GM19240 (cell line): ENCODE results near the gene PLTP.

Source experiments
- DNase-seq: peaks from one replicate; pipeline ENCODE4 v3.0.0; 2011; ENCODE audit warnings: low spot score; ENCODE audit not compliant: insufficient read length

PLTP gene

DNA sequence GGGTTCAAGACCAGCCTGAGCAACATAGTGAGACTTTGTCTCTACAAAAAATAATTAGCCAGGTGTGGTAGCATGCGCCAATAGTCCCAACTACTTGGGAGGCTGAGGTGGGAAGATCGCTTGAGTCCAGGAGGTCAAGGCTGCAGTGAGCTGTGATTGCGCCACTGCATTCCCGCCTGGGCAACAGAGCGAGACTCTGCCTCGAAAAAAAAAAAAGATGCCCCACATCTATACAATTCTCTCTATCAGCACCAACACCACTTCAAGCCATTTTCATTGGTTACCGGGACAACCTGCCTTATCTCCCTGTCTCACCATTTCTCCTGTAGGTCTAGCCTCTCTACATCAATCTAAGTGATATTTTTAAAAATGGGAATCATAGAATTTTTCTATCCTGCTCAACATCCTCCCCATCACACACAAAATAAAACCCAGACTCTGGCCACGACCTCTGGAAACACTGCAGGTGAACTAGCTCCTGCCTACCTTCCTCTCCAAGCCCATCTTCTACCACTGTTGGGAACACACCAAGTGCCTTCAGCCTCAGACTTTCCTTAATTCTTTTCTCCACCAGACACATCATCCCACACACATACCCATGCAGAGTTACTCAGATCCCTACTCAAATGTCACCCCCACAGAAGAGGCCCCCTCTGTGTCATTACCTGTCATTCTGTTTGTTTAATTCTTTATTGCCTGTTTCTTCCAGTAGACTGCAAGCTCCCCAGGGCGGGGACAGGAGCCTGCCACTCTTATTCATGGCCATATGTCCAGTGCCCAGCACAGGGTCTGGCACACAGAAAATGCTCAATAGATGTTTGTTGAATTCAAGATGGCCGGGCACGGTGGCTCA is 9.6 kb upstream of the PLTP start:
- DNase-seq: no peak

GRCh38 chr20:45920462-45921336 is 8.7 kb upstream of the PLTP start:
- DNase-seq: no peak

DNA sequence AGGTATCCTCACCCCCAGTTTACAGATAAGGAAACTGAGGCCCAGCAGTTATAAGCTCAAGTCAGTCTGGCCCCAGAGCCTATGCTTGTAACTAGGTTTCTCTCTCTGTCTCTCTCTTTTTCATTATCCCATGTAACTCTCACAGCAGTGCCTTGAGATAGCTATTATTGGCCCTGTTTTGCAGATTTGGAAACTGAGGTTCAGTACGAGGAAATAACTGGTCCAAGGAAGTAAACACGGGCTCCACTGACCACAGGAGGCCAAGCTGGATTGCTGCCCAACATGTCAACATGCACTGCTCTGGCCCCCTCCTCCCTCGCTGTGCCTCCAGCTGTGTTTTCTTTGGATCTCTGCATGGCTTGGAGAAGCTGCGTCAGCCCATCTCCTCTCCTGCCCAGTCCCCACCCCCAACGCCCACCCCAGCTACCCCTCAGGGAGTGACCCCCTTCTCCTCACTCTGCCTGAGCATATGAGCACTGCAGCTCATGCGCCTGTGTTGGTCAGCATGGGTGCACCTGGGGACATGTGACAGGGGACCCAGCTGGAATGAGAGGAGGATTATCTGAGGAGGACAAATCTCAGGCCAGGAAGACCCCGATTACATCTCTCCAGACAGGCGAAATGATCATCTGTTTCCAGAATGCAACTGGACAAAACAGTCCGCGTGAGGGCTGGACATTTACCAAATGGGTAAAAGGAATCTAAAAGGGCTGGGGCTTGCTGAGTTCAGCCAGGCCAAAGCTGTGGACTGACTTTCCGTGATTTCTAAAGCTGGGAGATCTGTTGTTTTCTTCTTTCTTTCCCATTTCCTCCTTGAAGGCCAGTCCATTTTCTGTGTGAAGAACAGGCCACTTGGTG is 7.8 kb upstream of the PLTP start:
- DNase-seq: no peak

GRCh38 chr20:45918779-45919537 is 7.0 kb upstream of the PLTP start:
- no peak for DNase-seq

GRCh38 chr20:45918182-45918737 is 6.3 kb upstream of the PLTP start:
- no peak for DNase-seq

DNA sequence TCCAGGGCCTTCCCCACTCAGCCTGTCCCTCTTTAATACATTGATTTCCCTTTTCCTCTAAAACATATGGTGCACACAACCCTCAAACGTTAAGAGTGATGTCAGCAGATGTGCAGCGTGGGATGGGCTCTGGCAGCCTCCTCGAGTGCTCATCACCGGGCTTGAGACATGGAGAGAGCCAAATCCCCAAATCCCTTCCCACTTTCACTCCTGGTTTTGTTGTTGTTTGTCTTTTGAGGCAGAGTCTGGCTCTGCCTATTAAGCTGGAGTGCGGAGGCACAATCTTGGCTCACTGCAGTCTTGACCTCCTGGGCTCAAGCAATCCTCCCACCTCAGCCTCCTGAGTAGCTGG is 5.8 kb upstream of the PLTP start:
- no peak for DNase-seq

- no peak for DNase-seq
These were observed 1.2 kb upstream of the PLTP start for GRCh38 chr20:45913116-45913515.

DNA sequence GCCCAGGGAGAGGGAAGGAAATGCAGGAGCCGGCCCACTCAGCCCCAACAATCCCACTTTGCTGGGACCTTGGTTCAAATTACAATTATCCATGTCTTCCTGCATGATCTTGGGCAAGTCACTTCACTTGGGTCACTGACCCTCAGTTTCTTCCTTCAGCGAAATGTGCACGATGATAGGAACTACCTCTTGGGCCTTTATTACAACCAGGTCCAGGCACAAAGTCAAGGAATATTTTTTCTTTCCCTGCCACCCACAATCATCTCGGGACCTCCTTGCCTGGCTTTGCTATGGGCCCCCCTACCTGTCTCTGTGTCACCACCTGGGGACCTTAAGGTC is 358 bp upstream of the PLTP start:
- no peak for DNase-seq

DNA sequence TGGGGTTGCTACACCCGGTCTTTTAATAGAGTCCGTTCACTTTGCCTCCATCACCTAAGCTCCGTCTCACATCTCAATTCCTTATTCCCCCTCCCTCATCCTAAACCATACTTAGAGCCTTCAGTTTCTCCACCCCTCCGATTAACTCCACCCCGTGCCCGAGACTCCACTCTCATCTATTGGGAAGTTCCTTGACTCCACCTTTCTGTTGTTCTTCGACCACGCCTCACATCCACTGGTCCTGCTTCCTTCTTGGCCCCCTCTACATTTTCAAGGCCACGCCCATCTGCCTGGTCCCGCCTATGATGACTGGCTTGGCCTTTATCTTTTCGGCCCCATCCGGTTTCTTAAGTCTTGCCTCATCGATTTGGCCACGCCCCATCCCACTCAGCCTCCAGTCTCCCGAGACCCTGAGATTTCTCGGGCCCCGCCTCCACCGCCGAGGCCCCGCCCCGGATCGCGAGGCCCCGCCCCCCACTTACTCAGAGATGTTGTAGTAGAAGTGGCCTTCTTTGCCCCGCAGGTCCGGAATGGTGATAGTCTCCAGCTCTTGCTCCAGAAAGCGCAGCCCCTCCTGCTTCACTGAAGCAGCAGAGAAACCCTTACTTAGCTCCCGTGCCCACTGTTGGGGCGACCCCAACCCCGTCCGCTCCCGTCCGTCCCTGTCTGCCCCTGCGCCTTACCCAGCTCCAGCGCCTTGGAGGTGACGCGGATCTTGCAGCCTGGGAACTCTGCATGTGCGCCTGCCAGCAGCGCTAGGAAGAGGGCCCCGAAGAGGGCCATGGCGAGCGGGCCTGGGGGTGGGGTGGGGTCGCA is 1.1 kb downstream of the PLTP start:
- DNase-seq: peak; percentile 92

- no peak for DNase-seq
These were observed 1.9 kb downstream of the PLTP start for GRCh38 chr20:45909817-45910669.

DNA sequence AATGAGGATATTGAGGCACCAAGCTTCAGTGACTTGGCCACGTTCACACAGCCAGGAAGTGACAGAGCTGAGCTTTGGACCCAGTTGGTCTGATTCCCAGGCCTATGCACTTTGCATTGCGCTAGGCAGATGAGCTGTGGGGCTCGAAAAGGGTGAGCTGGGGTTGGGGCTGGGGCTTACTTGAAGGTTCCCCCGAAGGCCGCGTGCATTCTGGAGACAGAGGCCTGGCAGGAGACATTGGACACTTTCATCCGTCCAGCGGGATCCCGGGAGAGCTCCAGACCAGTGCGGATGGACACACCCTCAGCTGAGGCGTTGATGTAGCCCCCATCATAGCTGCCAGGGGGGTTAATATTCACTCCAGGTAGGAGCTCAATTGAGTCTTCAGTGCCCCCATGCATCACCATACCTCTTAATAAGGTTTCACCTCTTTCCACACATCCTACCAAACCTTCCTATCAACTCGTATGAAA is 2.6 kb downstream of the PLTP start:
- no peak for DNase-seq

GRCh38 chr20:45908084-45908483 is 3.9 kb downstream of the PLTP start:
- DNase-seq: no peak

DNA sequence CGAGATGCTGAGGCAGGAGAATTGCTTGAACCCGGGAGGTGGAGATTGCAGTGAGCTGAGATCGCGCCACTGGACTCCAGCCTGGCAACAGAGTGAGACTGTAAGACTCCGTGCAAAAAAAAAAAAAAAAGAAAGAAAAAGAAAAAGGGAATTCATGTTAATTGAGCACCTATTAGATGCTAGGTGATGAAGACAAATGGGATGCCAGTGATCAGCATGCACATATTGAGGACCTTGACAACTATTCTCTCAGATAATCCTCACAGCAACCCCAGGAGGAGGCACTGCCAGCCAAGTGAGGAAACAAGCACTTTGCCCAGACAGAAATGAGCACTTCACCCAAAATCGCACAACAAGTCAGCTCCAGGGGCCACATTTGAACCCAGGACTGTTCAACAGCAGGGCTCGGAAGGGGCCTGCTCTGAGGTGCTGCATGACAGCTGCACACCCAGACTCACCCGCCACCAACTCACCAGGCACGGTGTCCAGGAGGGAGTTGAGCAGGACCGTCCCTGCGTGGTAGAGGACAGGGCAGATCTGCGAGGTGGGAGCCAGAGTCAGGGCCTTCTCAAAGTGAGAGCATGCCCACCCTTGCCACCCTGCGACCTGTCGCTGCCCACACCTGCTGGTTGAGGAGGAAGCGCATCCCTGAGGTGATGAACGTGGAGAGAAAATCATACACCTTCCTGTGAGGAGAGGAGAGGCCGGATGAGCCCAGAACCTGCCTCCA is 4.6 kb downstream of the PLTP start:
- DNase-seq: no peak

GRCh38 chr20:45905505-45906079 is 6.4 kb downstream of the PLTP start:
- DNase-seq: no peak

- DNase-seq: no peak
These were observed 7.1 kb downstream of the PLTP start for GRCh38 chr20:45904583-45905504.

DNA sequence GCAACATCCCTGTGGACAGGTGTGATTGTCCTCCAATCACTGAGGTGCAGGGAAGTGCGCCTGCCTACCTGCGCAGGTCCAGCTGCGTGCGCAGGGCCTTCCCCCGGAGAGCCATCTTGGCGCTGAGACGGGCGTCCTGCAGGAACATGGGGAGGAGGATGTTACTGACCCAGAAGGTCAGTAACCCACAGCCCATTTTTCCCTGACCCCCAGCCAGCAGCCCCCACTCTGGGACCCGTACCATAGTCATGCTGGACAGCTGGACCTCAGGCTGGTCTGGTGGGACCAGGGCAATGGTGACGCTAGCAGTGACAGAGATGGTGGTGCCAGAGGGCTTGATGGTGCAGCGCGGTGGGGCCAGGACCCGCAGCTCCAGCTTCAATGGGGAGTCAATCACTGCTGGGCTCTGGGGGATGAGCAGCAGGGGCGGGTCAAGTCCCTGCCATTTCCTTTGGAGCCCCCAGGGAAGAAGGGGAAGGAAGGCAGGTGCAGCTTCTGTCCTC is 9.7 kb downstream of the PLTP start:
- no peak for DNase-seq
